ENCODE data around the gene IGLON5.

The IGLON5 gene

GRCh38 chr19:51317968-51318367 is 6.5 kb downstream of the IGLON5 start:
- no peak for DNase-seq (ENCODE audit: low read depth)

GRCh38 chr19:51318687-51319648 is 7.5 kb downstream of the IGLON5 start:
- no peak for DNase-seq (ENCODE audit: low read depth)

DNA sequence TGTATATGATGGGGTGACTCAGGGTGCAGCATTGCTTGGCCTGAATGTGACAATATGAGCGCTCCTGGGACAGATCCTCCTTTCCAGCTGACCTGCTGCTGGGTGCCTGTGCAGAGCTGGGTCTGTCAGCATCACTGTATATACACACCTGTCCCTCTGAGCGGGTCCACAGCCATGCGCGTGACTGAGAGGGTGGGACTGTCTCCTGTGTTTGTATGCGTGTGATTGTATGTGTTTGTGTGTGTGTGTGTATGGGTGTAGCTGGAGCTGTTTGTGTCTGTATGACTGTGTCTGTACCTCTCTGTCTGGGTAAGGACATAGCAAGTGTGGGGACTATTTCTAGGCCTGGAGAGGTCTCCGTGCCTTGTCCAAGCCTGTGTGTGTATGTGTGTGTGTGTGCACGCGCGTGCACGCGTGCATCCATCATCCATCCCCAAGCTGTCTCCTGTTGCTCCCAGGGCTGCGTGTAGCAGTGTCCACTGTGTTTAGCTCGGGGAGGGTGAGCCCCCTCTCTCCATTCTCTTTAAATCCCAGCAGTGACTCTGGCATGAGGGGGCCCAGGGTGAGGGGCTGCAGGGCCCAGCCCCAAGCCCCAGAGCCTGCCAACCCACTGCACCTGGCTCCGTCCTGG is 8.3 kb downstream of the IGLON5 start:
- DNase-seq (ENCODE audit: low read depth) = no peak

DNA sequence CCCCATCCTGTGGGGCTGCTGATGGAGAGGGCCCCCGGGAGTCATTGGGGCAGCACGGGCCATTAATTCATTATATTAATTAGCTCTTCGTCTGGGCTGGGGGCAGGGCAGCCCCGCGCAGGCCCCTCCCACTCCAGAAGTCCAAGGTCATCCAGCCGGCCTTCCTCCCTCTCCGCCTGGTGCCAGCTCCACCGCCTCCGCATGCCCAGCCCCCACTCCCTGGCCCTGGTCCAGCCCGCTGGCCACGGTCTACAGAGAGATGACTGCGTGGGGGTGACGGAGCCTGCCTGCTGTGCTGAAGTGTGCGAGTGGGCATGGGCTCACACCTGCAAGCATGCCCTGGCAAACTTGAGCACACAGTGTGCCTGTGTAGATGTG is 8.8 kb downstream of the IGLON5 start:
- no peak for DNase-seq (ENCODE audit: low read depth)

- DNase-seq (ENCODE audit: low read depth) = no peak
Measured at GRCh38 chr19:51321799-51322198, 10.4 kb downstream of the IGLON5 start.

DNA sequence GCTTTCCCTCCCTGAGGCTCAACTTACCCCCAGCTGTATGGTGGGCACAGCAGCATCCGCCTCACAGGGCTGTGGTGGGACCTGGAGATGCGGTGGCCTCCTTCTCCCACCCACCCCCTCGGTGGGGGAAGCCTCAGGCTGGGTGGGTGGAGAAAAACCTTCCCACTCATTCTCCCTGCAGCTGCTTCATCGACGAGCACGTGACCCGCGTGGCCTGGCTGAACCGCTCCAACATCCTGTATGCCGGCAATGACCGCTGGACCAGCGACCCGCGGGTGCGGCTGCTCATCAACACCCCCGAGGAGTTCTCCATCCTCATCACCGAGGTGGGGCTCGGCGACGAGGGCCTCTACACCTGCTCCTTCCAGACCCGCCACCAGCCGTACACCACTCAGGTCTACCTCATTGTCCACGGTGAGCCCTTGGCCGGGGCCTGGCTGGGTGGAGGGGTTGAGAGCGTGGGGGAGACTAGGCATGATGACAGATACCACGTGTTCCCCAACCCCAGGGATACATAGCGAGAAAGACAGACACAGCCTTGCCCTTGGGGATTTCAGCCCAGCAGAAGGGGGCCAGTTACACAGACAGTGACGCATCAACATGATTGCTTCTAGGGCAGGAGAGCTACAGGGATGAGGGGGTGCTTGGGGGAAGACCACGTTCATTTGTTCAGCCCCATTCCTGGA is 12.2 kb downstream of the IGLON5 start:
- no peak for DNase-seq (ENCODE audit: low read depth)

- DNase-seq (ENCODE audit: low read depth) = no peak
Measured at GRCh38 chr19:51324167-51324481, 12.7 kb downstream of the IGLON5 start.

- no peak for DNase-seq (ENCODE audit: low read depth)
Measured at GRCh38 chr19:51325161-51325976, 13.9 kb downstream of the IGLON5 start.

DNA sequence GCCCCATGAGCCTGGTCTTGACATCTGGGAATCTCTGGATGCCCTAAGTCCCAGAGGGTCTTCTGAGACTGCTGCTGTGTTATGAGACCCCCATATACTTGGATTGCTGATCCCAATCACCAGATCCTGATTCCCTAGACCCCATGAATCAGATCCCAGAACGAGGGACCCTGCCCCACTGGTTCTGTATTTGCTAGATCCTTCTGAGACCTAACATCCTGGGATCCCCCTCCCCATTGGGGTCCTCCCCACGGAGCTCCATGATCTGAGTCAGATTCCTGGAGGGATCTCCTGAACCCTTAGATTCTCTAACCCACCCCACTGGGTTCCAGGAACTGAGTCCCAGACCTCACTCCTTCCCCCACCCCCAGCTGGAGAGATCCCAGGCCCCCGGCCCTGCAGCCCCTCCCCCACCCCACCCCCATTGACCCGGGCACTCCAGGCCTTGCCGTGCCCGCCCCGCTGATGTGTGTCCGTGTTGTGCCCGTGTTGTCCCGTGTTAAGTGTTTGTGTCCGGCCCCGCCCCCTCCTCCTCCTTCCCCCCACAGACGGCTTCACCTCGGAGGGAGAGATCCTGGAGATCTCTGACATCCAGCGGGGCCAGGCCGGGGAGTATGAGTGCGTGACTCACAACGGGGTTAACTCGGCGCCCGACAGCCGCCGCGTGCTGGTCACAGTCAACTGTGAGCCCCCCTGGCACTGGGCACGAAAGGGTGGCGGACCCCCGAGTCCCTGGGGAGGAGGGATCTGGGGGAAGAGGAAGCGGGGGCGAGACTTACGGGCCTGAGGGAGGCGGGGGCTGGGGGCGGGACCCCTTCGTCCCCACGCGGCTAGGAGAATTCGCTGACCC is 15.0 kb downstream of the IGLON5 start:
- no peak for DNase-seq (ENCODE audit: low read depth)

GRCh38 chr19:51327066-51328001 is 15.9 kb downstream of the IGLON5 start:
- DNase-seq (ENCODE audit: low read depth) = peak; percentile 67

DNA sequence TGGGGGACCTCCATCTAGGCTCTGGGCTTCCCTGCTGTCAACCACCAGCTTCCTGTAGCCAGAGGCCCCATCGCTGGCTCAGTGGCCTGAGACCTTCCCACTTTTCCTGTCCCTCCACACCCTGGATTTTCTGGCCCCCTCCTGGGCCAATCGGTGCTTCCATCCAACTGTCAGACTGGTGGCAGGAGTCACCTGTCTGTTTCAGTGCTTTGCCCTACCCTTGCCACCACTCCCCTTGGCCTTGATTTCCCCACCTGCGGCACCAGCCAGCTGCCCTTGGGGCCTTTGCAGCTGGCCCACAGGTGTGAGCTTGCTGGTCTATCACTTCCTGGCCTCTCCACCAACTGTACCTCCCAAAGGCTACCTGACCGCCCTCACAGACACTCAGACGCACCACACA is 18.0 kb downstream of the IGLON5 start:
- DNase-seq (ENCODE audit: low read depth) = no peak

- no peak for DNase-seq (ENCODE audit: low read depth)
Measured at GRCh38 chr19:51330366-51330765, 18.9 kb downstream of the IGLON5 start.

GRCh38 chr19:51331193-51331592 is 19.7 kb downstream of the IGLON5 start:
- no peak for DNase-seq (ENCODE audit: low read depth)

- DNase-seq (ENCODE audit: low read depth) = no peak
Measured at GRCh38 chr19:51331716-51332115, 20.3 kb downstream of the IGLON5 start.

- DNase-seq (ENCODE audit: low read depth) = no peak
Measured at GRCh38 chr19:51333836-51334460, 22.5 kb downstream of the IGLON5 start.

DNA sequence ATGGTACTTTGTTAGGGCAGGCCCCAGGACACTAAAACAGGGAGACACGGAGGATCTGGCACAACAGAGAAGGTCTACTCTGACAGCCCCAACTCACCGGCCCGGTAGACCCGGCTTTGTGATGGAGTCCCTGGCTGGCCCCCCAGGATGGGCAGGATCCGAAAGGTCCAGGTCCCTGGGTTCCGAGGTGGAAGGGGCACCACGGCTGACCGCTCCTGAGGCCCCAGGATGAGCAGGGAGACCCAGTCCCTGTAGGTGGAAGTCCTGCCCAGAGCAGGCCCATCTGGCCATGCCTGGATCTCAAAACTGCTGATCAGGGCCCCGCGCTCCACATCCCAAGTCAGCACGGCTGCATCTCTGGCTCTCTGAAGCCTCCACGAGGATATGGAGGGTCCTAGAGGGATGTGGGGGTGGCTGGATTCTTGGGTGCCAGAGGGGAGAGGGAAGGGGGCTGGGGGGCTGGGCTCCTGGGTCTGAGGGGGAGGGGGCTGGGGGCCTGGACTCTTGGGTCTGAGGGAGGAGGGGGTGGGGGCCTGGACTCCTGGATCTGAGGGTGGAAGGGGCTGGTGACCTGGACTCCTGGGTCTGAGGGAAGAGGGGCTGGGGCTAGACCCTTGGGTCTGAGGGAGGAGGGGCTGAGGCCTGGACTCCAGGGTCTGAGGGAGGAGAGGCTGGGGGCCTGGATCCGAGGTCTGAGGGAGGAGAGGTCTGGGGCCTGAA is 25.9 kb downstream of the IGLON5 start:
- DNase-seq (ENCODE audit: low read depth) = no peak

- no peak for DNase-seq (ENCODE audit: low read depth)
Measured at GRCh38 chr19:51337861-51338562, 26.6 kb downstream of the IGLON5 start.
